ENCODE results near the gene PAK2.

DNA sequence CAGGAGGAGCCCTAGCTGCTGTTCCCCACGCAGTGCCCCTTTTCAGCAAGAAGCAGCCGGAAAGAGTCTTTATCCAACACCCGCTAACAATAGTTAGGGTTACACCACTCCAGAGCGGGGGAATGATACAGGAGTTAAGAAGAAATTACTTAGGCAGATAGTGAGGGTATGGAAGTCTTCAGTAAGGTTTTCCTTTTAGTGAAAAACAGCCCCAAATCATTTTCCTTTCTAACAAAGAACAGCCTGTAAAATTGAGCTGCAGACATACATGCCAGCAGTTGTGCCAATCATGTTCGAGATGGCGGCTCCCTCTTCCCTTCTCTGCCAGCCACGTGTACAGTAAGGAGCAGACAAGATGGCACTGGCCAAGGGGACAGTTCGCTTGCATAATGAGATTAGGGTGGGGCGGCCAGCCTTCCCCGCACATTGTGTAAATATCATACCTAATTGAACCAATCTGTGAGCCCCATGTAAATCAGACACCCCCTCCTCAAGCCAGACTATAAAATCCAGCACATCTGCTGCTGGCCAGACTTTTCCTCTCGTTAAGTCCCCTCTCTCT, 109.6 kb downstream of the PAK2 start:
- TF ChIP-seq POLR2AphosphoS5 (IDR thresholded peaks at IDR 0.05; ENCODE audit: insufficient read depth in 1 of 2, low read depth in 1 of 2), result no peak
- TF ChIP-seq CTCF (IDR thresholded peaks at IDR 0.05), result no peak

Data from vagina (tissue), 2 donors.